Left renal pelvis (tissue), 4 donors: ENCODE data around the gene COL4A5. TPM values are rescaled to one million over a fixed set of nuclear protein-coding genes. Genes with fewer than 3 reads are reported as not detected.
"Not testable (repeated sequence)": the region's sequence is repeated elsewhere in the genome, so short reads cannot be mapped to it uniquely, and the experiment has no call there.

Experiments
- DNase-seq, 4 donors: peaks; one replicate each; pipeline ENCODE4 v3.0.0-alpha.2; 2013; ENCODE audit warnings: low read depth in 4 of 4, low spot score in 3 of 4
- polyA plus RNA-seq, 4 donors: library from polyadenylated mRNA; unstranded; fragments of 120-200 nt; gene quantifications; one replicate each; pipeline ENCODE4 v1.2.1, GENCODE V29; 2013; ENCODE audit not compliant: insufficient read length in 4 of 4

Gene COL4A5
- polyA plus RNA-seq, 4 donors: 106 to 150 (median 139) TPM

- DNase-seq: no peak
These were observed 7.7 kb downstream of the COL4A5 start for GRCh38 chrX:108447303-108447702.

- no peak for DNase-seq
These were observed 14.2 kb downstream of the COL4A5 start for GRCh38 chrX:108453841-108454240.

- DNase-seq: no peak
These were observed 17.4 kb downstream of the COL4A5 start for GRCh38 chrX:108456971-108457477.

- no peak for DNase-seq
These were observed 25.0 kb downstream of the COL4A5 start for GRCh38 chrX:108464604-108465003.

- no peak for DNase-seq
These were observed 28.8 kb downstream of the COL4A5 start for GRCh38 chrX:108468486-108468885.

- DNase-seq: no peak
These were observed 34.3 kb downstream of the COL4A5 start for GRCh38 chrX:108473979-108474378.

- DNase-seq: not testable (repeated sequence)
These were observed 41.9 kb downstream of the COL4A5 start for GRCh38 chrX:108481528-108481927.

- DNase-seq: no peak
These were observed 44.6 kb downstream of the COL4A5 start for GRCh38 chrX:108484251-108484650.

- no peak for DNase-seq
These were observed 46.3 kb downstream of the COL4A5 start for GRCh38 chrX:108485960-108486359.

GRCh38 chrX:108494406-108495090 is 54.9 kb downstream of the COL4A5 start:
- no peak for DNase-seq

GRCh38 chrX:108511721-108512120 is 72.1 kb downstream of the COL4A5 start:
- DNase-seq: no peak

GRCh38 chrX:108516184-108516583 is 76.5 kb downstream of the COL4A5 start:
- no peak for DNase-seq

- no peak for DNase-seq
These were observed 88.1 kb downstream of the COL4A5 start for GRCh38 chrX:108527724-108528123.

- peak in 1 of 4 donors; percentile 3 for DNase-seq
These were observed 97.4 kb downstream of the COL4A5 start for GRCh38 chrX:108537005-108537404.

GRCh38 chrX:108541286-108541685 is 101.6 kb downstream of the COL4A5 start:
- no peak for DNase-seq

GRCh38 chrX:108557580-108557979 is 117.9 kb downstream of the COL4A5 start:
- DNase-seq: no peak

- DNase-seq: no peak
These were observed 118.6 kb downstream of the COL4A5 start for GRCh38 chrX:108558217-108558616.

- DNase-seq: no peak
These were observed 133.5 kb downstream of the COL4A5 start for GRCh38 chrX:108573136-108573535.

GRCh38 chrX:108582151-108582550 is 142.5 kb downstream of the COL4A5 start:
- no peak for DNase-seq

GRCh38 chrX:108584617-108585211 is 145.1 kb downstream of the COL4A5 start:
- DNase-seq: no peak

- DNase-seq: no peak
These were observed 150.9 kb downstream of the COL4A5 start for GRCh38 chrX:108590496-108590895.

- DNase-seq: no peak
These were observed 161.6 kb downstream of the COL4A5 start for GRCh38 chrX:108601276-108601675.
